Transverse colon (tissue), 4 donors: Measurements from ENCODE around the gene OR10A5. TPM values are rescaled to one million over a fixed set of nuclear protein-coding genes. Genes with fewer than 3 reads are reported as not detected.

Experiments
- DNase-seq: peaks from one replicate; pipeline ENCODE4 v3.0.0-alpha.2; 2019
- H3K27ac ChIP-seq, 4 donors: fragments of 200-600 bp; sonication (generic); 2 replicates each; pipeline ENCODE4 v1.5.1; 2016 to 2018; ENCODE audit warnings: inconsistent platforms in 4 of 4
- H3K27me3 ChIP-seq: fragments of 200-600 bp; sonication (generic); 2 replicates; pipeline ENCODE4 v1.5.1; 2017; ENCODE audit warnings: inconsistent platforms
- H3K36me3 ChIP-seq, 4 donors: fragments of 200-600 bp; sonication (generic); 2 replicates each; pipeline ENCODE4 v1.5.1; 2017 to 2019; ENCODE audit warnings: inconsistent platforms in 4 of 4
- H3K4me1 ChIP-seq, 4 donors: fragments of 200-600 bp; sonication (generic); 2 replicates each; pipeline ENCODE4 v1.5.1; 2017 to 2020; ENCODE audit warnings: inconsistent platforms in 4 of 4
- H3K4me3 ChIP-seq, 4 donors: fragments of 200-600 bp; sonication (generic); 1 replicate in 1 of 4; 2 replicates in 3 of 4; pipeline versions ENCODE4 v1.5.1 to v1.6.1; 2017 to 2019; ENCODE audit warnings: inconsistent platforms in 4 of 4
- H3K9me3 ChIP-seq, 2 donors: fragments of 200-600 bp; sonication (generic); 2 replicates each; pipeline ENCODE4 v1.5.1; 2017 to 2019; ENCODE audit warnings: inconsistent platforms in 2 of 2
- CTCF ChIP-seq, 5 experiments: fragments of 200-600 bp in 3 of 5; fragments of 450-650 bp in 2 of 5; sonication (generic) in 3 of 5; IDR thresholded peaks; 1 replicate in 2 of 5; 2 replicates in 3 of 5; pipeline ENCODE4 v1.5.1; 2016 to 2017; ENCODE audit warnings: antibody characterized with exemption in 5 of 5, inconsistent platforms in 3 of 5, mild to moderate bottlenecking in 2 of 5, moderate library complexity in 1 of 5
- EP300 ChIP-seq: sonication (generic); formaldehyde crosslinking; IDR thresholded peaks from one replicate; pipeline ENCODE4 v1.6.1; 2017; ENCODE audit warnings: antibody characterized with exemption, low read depth
- POLR2A ChIP-seq: fragments of 450-650 bp; IDR thresholded peaks from one replicate; pipeline ENCODE4 v1.6.1; 2016; ENCODE audit warnings: antibody characterized with exemption, mild to moderate bottlenecking, moderate library complexity
- POLR2AphosphoS5 ChIP-seq, 3 donors: sonication (generic); formaldehyde crosslinking; IDR thresholded peaks; one replicate each; pipeline ENCODE4 v1.6.1; 2016; ENCODE audit warnings: antibody characterized with exemption in 3 of 3
- WGBS, 2 donors: methylation state at CpG; one replicate each; pipeline ENCODE4 v1.1.5; 2018; ENCODE audit warnings: low coverage in 1 of 2; 5-methylcytosine and 5-hydroxymethylcytosine counted together
- in situ Hi-C, 4 donors: fragments of 200-750 bp; cut with MboI; loops; one replicate each; pipeline versions ENCODE4 v1.15.0 to v1.15.1; 2017; ENCODE audit warnings: low sequenced_read_pairs in 3 of 4, low pct_ligation_motif_present in 1 of 4, low pct_unique_long_range_greater_than_20kb in 1 of 4
- intact Hi-C: fragments of 100-400 bp; cut with DNase I; formaldehyde crosslinking; loops from one replicate; pipeline ENCODE4 v1.15.1; 2023; ENCODE audit warnings: low total_unique reads
- total RNA-seq, 4 donors: library from RNA; depleted of rRNA; stranded (reverse); fragments of >200 nt; gene quantifications; one replicate each; pipeline ENCODE4 v1.1.0, GENCODE V29; 2016

The OR10A5 gene
- total RNA-seq, 4 donors from 2014 or later: not detected

- Histone ChIP-seq H3K4me1 (no peaks in the 10 kb centered on the region), H3K27me3 (no peaks in the 10 kb centered on the region), H3K9me3 (no peaks in the 10 kb centered on the region), H3K36me3 (no peaks in the 10 kb centered on the region), H3K4me3 (no peak overlapping the region), H3K27ac (no peak overlapping the region)
- TF ChIP-seq CTCF (IDR thresholded peaks at IDR 0.05) (no peak), EP300 (no peak), POLR2AphosphoS5 (IDR thresholded peaks at IDR 0.05) (no peak), POLR2A (no peak)
- intact Hi-C loops (no loop called here), in situ Hi-C loops (no loop called here)
- WGBS, 2 donors: 60 to 83% methylated on average over 1 of the region's 1 CpG
- DNase-seq: no peak
These were observed 27.8 kb upstream of the OR10A5 start for GRCh38 chr11:6817694-6818093.

- no peak overlapping the region for H3K27ac ChIP-seq
- in situ Hi-C loops (no loop called here), intact Hi-C loops (no loop called here)
- no peak for DNase-seq
- 92% methylated on average over 5 of the region's 5 CpGs; no CpG with 5 or more reads in 1 of the 2 donors for WGBS, 2 donors
- no peak overlapping the region for H3K4me3 ChIP-seq
- no peaks in the 10 kb centered on the region for H3K4me1 ChIP-seq
- no peaks in the 10 kb centered on the region for H3K9me3 ChIP-seq
- TF ChIP-seq EP300 (no peak), POLR2A (no peak), POLR2AphosphoS5 (IDR thresholded peaks at IDR 0.05) (no peak), CTCF (IDR thresholded peaks at IDR 0.05) (no peak)
- no peaks in the 10 kb centered on the region for H3K36me3 ChIP-seq
- no peaks in the 10 kb centered on the region for H3K27me3 ChIP-seq
These were observed 26.5 kb upstream of the OR10A5 start for GRCh38 chr11:6818967-6819366.

- Histone ChIP-seq H3K9me3 (no peaks in the 10 kb centered on the region), H3K4me1 (no peaks in the 10 kb centered on the region), H3K36me3 (no peaks in the 10 kb centered on the region), H3K27ac (no peak overlapping the region), H3K27me3 (no peaks in the 10 kb centered on the region), H3K4me3 (no peak overlapping the region)
- no peak for DNase-seq
- in situ Hi-C loops (no loop called here), intact Hi-C loops (no loop called here)
- TF ChIP-seq POLR2AphosphoS5 (IDR thresholded peaks at IDR 0.05) (no peak), POLR2A (no peak), EP300 (no peak), CTCF (IDR thresholded peaks at IDR 0.05) (no peak)
- WGBS, 2 donors: 75 to 79% methylated on average over 2 to 5 of the region's 5 CpGs
These were observed 21.2 kb upstream of the OR10A5 start for GRCh38 chr11:6824136-6824823.

GRCh38 chr11:6825231-6825744, 20.2 kb upstream of the OR10A5 start:
- no peaks in the 10 kb centered on the region for H3K4me1 ChIP-seq
- in situ Hi-C loops (no loop called here), intact Hi-C loops (no loop called here)
- TF ChIP-seq CTCF (IDR thresholded peaks at IDR 0.05) (no peak), EP300 (no peak), POLR2A (no peak), POLR2AphosphoS5 (IDR thresholded peaks at IDR 0.05) (no peak)
- no peaks in the 10 kb centered on the region for H3K9me3 ChIP-seq
- WGBS, 2 donors: 72 to 77% methylated on average over 7 of the region's 7 CpGs
- no peaks in the 10 kb centered on the region for H3K36me3 ChIP-seq
- H3K27ac ChIP-seq: no peak overlapping the region
- H3K27me3 ChIP-seq: no peaks in the 10 kb centered on the region
- DNase-seq: no peak
- no peak overlapping the region for H3K4me3 ChIP-seq
